ENCODE data around the gene PTPRZ1. TPM values are rescaled to one million over a fixed set of nuclear protein-coding genes. Genes with fewer than 3 reads are reported as not detected.

The PTPRZ1 gene
- total and polyA plus RNA-seq, 2 of the 8 experiments (the other 6 are each of a cell fraction or from before 2014, with no cell fraction given) = 112 to 135 TPM

GRCh38 chr7:121901026-121901425, 28.1 kb downstream of the PTPRZ1 start:
- Histone ChIP-seq H2AFZ (ENCODE audit: low read length) (no peak overlapping the region), H4K20me1 (replicated peaks in 1 of 2; ENCODE audit: control insufficient read depth in 1 of 2, insufficient read depth in 2 of 2, low read length in 2 of 2) (peaks cover 3 to 7% of the 10 kb centered on the region in 2 experiments), H3K4ac (replicated peaks; ENCODE audit: insufficient read length, low read depth, low read length) (no peak overlapping the region), H3K79me1 (ENCODE audit: low read depth, low read length) (no peaks in the 10 kb centered on the region; the same call in 1 of the 2 replicates), H3K4me1 (replicated peaks in 1 of 4; ENCODE audit: control insufficient read depth in 3 of 4, insufficient read depth in 4 of 4, low read length in 3 of 4) (peaks cover 0 to 3% (median 0%) of the 10 kb centered on the region in 4 experiments; a peak in 1 of 7 replicates), H4K5ac (ENCODE audit: insufficient read length, low read depth, low read length) (no peak overlapping the region), H2AK5ac (ENCODE audit: low read depth, low read length) (no peak overlapping the region), H3K36me3 (ENCODE audit: control insufficient read depth in 2 of 4, insufficient read depth in 4 of 4, low read length in 3 of 4) (peaks cover 0 to 29% (median 8%) of the 10 kb centered on the region in 4 experiments; a peak in 5 of 8 replicates), H4K91ac (replicated peaks; ENCODE audit: insufficient read length, low read length) (no peak overlapping the region), H3K23me2 (ENCODE audit: low read depth, low read length) (no peaks in the 10 kb centered on the region), H3K27ac (ENCODE audit: low read depth, low read length) (no peak overlapping the region), H3K4me2 (ENCODE audit: insufficient read depth in 1 of 2, low read depth in 2 of 2, low read length in 2 of 2) (no peak overlapping the region), H2BK5ac (ENCODE audit: low read depth, low read length) (no peak overlapping the region), H4K8ac (ENCODE audit: extremely low read depth, insufficient read depth, low read length) (no peak overlapping the region), H3K27me3 (replicated peaks in 1 of 4; ENCODE audit: control insufficient read depth in 3 of 4, extremely low read depth in 1 of 4, insufficient read depth in 3 of 4, low read length in 3 of 4) (peaks cover 0 to 1% (median 0%) of the 10 kb centered on the region in 4 experiments; a peak in 1 of 7 replicates), H3K14ac (ENCODE audit: insufficient read length) (no peak overlapping the region), H2BK120ac (replicated peaks; ENCODE audit: low read depth, low read length) (no peak overlapping the region), H2BK12ac (ENCODE audit: low read depth, low read length) (no peak overlapping the region), H3K56ac (replicated peaks; ENCODE audit: insufficient read length, low read depth, low read length) (no peak overlapping the region), H2BK20ac (ENCODE audit: low read length) (no peak overlapping the region), H3K18ac (ENCODE audit: extremely low read depth, low read length) (no peak overlapping the region), H3K23ac (ENCODE audit: insufficient read length) (no peak overlapping the region), H3K4me3 (ENCODE audit: extremely low read depth in 1 of 4, insufficient read depth in 2 of 4, low read depth in 3 of 4, low read length in 4 of 4) (no peak overlapping the region), H3K9ac (replicated peaks in 1 of 4; ENCODE audit: extremely low read depth in 1 of 4, low read depth in 3 of 4, low read length in 3 of 4) (no peak overlapping the region), H2BK15ac (ENCODE audit: low read length) (no peak overlapping the region), H3K79me2 (ENCODE audit: control insufficient read depth in 1 of 2, insufficient read depth in 2 of 2, low read length in 2 of 2) (peaks cover 0 to 97% of the 10 kb centered on the region in 2 experiments; a peak in 2 of 4 replicates), H3K9me3 (ENCODE audit: insufficient read depth in 2 of 2, low read depth in 1 of 2, low read length in 1 of 2) (no peaks in the 10 kb centered on the region)
- no peak for DNase-seq (ENCODE audit: low read depth in 1 of 2, low spot score in 2 of 2)
- WGBS, 2 experiments (ENCODE audit: extremely low coverage in 1 of 2, insufficient coverage in 1 of 2, insufficient read length in 1 of 2, insufficient replicate concordance in 2 of 2, low coverage in 1 of 2, low lambda C conversion rate in 2 of 2, missing lambda C conversion rate in 1 of 2) = 88% methylated on average over 2 of the region's 2 CpGs; no CpG with 5 or more reads in 1 of the 2 experiments
- FAIRE-seq = no peak
- ChIA-PET POLR2A (ENCODE audit: partially characterized antibody) (interaction anchor here (1.3 to 2.1 kb wide), 3 partner anchors 9 to 39 kb away, joined by 3 to 9 read pairs (median 3); no protein-coding TSS in a partner anchor), CTCF (ENCODE audit: partially characterized antibody) (no interaction called here)
- TF ChIP-seq TCF12 (IDR thresholded peaks at IDR 0.05; ENCODE audit: low read depth, low read length) (no peak), PHF8 (conservative IDR thresholded peaks at IDR 0.05; ENCODE audit: low read depth, low read length) (no peak), CBX8 (IDR thresholded peaks at IDR 0.05; ENCODE audit: borderline replicate concordance, low read depth, low read length) (no peak), RAD21 (IDR thresholded peaks at IDR 0.05 in 1 of 2, conservative IDR thresholded peaks at IDR 0.05 in 1 of 2; ENCODE audit: low read depth in 2 of 2, low read length in 2 of 2) (no peak), ATF3 (IDR thresholded peaks at IDR 0.05; ENCODE audit: insufficient read depth, low read depth, low read length) (no peak)

All from H1 (cell line).